Measurements from ENCODE around the gene MAN2A1.
"Not testable (repeated sequence)": the region's sequence is repeated elsewhere in the genome, so short reads cannot be mapped to it uniquely, and the experiment has no call there.

The MAN2A1 gene

GRCh38 chr5:109832207-109833188, 142.8 kb downstream of the MAN2A1 start:
- DNase-seq: not testable (repeated sequence)

DNA sequence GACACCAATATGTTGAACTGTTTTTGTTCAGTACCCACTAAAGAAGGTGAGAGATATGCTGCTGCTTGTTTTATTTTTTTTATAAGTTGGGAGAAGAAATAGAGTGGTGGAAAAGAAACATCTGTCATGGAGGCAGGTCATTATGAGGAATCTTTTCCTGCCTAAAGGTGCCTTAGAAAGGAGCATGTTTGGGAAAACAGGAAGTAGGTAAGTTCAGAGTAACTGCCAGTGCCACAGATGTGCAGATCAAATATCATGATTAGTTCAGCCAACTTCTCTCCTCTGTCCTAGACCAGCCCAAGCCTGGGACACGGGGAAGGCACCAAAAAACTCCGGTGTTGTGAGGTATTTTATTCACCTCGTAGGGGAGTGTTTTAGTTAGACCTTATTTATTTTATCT, 144.2 kb downstream of the MAN2A1 start:
- no peak for DNase-seq

GRCh38 chr5:109836280-109836679, 146.6 kb downstream of the MAN2A1 start:
- no peak for DNase-seq

- no peak for DNase-seq
Observed at GRCh38 chr5:109837231-109837861, 147.6 kb downstream of the MAN2A1 start.

GRCh38 chr5:109838157-109838556, 148.4 kb downstream of the MAN2A1 start:
- DNase-seq: no peak

- DNase-seq: no peak
Observed at GRCh38 chr5:109844148-109844547, 154.4 kb downstream of the MAN2A1 start.

GRCh38 chr5:109844695-109845094, 155.0 kb downstream of the MAN2A1 start:
- DNase-seq: no peak

- no peak for DNase-seq
Observed at GRCh38 chr5:109848130-109848529, 158.4 kb downstream of the MAN2A1 start.

GRCh38 chr5:109849478-109850088, 159.9 kb downstream of the MAN2A1 start:
- peak; percentile 24 for DNase-seq

GRCh38 chr5:109852371-109853155, 162.8 kb downstream of the MAN2A1 start:
- peak; percentile 33 for DNase-seq

DNA sequence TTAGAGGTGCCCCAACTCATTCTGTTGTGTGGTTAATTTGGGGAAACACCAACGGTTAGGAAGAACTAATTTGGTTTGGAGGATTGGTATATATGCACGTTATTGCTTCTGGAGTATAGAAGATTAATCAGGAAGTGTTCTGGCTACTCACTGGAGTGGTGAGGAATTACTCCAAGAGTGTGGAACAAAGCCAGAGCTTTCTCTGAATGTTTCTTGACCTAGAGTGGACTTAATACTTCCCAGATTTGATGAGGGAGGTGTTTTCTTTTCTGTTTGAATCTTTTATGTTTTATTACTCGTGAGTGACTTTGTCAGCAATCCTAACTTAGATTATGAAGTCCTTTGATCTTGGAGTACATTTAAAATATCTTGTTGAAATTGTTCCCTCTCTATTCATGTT, 163.7 kb downstream of the MAN2A1 start:
- DNase-seq: no peak

GRCh38 chr5:109855056-109855455, 165.3 kb downstream of the MAN2A1 start:
- no peak for DNase-seq

GRCh38 chr5:109857405-109858031, 167.8 kb downstream of the MAN2A1 start:
- DNase-seq: peak; percentile 66

- no peak for DNase-seq
Observed at GRCh38 chr5:109859537-109859936, 169.8 kb downstream of the MAN2A1 start.

DNA sequence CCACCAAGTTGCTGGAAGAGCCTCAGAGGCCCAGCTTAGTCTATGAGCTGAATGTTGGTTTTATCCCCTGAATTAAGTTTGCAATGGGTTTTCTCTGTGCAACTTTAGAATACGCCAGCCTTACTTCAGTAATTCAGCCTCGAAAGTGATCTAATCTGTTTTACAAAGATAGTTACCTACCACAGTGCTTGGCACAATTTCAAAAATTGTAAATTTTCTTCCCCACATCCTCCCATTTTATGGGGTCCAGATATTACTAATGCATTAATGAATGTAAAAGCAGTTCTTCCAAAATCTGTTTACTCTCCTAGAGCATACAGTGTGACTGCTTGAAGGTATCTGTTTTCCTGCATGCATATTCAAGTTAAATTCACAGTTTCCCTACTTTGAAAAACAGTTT, 172.6 kb downstream of the MAN2A1 start:
- DNase-seq: no peak

DNA sequence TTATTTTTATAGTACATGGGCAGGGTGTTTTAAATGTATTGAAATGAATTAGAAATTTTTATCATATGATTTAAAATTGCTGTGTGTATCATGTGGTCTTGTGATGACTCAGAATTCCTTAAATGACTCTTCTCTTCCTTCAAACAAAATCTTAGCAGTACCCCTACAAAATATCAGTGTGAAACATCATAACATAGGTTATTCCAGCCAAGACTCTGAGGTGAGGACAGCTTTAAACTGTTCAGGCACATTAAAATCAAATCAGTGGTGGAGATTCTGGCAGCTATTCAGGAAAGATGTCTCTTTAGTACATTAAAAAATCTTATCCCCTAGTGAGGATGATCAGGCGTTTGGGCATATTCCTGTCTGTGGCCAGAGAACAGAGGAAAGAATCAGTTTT, 174.0 kb downstream of the MAN2A1 start:
- DNase-seq: no peak

DNA sequence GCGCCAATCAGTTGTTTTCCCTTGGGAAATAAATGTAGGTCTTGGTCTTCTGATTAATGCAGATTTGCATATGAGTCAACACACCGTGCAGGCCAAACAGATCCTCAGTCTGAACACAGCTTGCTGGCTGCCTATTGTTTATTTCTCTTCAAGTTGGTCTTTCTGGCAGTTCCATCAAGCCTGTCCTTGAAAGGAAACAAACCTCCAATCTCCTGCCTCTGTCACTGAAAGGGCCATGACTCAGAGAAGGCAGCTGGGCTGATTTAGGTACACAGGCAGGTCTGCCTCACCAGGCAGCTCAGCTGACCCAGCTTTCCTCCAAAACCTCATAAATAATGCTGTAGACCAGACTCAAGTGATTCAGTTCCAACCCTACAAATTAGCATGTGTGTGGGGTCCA, 175.9 kb downstream of the MAN2A1 start:
- peak; percentile 36 for DNase-seq

DNA sequence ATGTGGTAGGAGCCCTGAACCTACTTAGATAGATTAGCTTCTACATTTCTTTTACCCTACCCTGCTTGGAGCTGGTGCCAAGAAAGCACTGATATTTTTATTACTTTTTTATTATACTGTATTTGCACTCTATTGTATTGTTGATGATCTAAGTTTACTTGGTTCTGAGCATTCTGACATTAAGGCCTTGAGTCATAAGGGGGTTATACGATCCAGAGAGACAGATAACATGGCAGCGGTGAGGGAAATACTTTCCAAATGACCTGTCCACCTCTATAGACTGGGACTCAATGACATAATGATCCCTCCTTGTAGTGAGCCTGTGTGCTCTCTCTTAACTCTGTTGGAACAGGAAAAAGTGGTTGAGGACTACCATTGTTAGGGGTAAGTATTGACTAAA, 176.3 kb downstream of the MAN2A1 start:
- no peak for DNase-seq

DNA sequence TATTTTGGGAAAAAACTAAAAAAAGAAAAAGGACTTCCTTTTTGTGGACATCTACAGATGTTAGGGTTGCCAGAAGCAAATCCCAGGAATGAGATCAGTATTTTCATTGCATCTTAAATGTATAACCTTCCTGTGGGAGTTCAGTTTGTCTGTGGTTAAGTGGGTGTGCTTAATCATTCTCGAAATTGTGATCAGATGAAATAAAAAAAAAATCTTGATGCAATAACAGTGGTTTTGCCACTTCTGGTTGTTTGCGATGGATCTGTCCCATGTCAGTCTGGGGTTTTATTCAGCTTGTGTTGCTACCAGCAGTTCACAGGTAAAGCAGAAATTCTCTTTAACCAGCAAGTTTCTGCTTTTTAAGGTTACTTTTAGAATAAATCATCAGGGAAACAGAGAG, 179.0 kb downstream of the MAN2A1 start:
- no peak for DNase-seq

DNA sequence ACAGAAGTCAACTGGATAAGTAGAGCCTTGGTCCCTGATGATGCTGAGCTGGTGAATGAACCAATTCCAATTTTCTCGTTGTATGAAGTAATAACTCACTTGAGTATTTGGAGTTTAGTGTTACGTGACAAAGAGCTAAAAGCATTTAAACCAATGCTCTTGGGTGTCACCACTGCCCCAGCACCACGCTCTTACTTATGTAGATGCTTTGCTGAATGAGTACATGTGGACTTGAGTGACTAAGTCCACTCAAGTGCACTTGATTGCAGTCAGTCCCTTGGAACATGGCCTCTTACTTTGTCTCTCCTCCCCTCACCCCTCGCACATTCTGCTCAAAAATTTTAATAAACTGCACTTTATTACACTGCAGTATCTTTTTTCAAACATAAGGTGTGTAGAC, 184.0 kb downstream of the MAN2A1 start:
- DNase-seq: no peak

- no peak for DNase-seq
Observed at GRCh38 chr5:109874108-109874507, 184.4 kb downstream of the MAN2A1 start.

DNA sequence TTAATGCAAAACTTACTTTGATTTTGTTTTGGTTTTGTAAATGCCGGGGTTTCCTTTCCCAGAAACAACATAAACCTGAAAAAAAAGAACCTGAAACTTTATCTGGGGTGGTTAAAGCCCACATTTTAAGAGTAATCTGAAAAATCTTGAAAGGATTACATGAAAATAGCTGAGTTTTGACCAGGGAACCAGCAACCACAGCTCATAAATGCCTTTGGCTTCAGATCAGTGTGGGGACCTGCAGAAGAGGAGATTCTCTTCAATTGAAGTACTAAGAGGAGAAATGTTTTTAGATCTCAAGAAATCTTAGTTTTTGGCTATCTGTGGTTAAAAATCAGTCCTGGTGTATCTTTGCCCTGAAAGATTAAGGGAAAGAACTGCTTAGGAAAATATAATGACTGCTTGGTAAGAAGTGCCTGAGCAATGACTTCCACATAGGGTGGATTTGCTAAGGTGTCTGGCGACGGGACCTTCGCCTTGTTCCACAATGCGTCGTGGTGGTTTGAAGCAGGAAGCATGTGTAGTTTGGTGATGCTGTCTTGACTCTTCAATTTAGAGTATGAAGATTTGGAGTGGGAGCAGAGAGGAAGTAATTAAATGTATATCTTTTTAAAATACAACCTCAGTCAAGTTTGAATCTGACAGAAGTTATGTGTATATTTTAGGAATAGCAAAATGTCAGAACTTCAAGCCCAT, 186.5 kb downstream of the MAN2A1 start:
- peak; percentile 42 for DNase-seq
